Activated CD8-positive, alpha-beta memory T cell treated with anti-CD3 and anti-CD28 coated beads for 1 hour (primary cell): ENCODE results near the gene LDB3.

Experiments
- DNase-seq, 2 donors: peaks; one replicate each; pipeline ENCODE4 v3.0.0-alpha.2; 2020; ENCODE audit warnings: low read depth in 1 of 2; ENCODE audit errors: extremely low read depth in 1 of 2

The LDB3 gene

DNA sequence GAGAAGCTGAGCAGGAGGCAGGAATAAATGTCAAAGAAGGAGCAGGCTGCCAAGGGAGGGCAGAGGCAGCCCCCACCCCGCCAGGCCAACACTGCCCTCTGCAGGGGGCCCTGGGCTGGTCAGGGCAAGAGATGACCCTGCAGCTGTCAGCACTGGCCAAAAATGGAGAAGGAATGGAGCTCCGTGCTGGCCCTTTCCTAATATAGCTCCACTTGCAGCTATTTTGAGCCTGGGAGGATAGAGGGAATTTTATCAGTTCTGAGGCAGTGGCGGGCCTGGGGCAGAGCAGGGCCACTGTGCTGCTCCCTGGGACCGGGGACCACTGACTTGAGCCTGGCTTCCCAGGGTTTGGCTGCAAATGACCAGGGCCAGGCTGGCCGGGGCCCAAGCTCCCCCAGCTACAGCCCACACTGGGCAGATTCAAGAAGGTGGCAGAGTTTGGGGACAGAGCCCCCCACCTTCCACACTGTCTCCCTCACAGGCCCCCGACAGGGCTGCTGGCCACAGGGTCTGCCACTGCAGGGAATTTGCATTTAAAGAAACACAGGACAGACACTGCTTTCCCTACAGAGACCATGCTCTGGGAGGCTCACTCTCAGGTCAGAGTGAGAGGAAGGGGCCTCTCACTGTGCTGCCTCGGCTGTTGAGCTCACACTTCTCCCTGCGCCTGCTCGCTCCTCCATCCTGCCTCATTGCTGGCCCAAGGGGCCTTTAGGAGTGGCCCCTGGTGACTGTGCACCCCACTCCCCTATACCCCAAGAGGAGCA lies 16.2 kb downstream of the LDB3 start:
- DNase-seq = no peak

DNA sequence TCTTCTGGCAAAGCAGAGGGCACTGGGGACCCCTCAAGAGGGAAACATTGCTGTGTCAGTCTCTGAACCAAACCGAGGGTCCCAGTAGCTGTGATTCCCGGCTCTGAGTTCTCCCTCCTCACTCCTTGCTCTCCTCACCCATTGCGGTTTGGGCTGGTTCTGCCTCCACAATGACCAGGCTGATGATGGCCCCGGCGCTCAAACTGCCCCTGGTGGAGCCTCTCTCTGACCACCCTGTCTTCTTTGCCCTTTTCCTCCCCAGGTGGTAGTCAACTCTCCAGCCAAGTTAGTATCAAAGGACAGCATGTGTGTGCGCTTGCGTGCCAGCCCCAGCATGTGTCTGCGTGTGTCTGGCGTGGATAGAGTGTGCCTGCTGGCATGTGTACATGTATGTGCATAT lies 17.1 kb downstream of the LDB3 start:
- DNase-seq = no peak

DNA sequence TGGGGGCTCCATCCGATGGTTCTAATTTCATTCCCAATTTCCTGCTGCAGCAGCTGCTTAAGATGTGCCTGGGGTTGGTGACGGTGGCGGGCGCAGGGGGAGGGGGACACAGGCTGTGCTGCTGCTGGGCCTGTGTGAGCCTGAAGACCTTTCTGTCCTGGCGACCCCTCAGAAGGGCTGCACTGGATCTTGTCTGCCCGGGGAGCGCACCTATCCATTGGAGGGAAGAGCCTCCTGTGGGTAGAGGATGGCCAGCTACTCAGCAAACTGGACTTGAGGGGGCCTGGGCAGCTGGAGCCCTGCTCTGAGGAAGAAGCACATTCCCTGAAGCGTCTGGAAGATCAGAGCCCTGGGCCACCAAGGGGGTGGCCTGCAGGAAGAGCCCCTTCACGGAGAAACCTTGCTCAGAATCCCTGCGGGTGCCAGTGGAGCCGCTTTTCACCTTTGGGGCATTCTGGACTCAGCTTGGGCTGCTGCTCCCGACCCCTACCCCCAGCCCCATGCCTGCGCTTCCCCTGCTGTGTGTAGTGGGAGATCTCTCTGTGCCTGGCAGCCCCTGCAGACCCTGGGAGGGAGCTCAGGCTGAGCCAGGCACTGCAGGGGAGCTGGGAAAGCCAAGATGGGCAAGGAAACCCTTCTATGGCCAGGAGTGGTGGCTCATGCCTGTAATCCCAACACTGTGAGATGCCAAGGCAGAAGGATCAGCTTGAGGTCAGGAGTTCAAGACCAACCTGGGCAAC lies 17.8 kb downstream of the LDB3 start:
- no peak for DNase-seq

DNA sequence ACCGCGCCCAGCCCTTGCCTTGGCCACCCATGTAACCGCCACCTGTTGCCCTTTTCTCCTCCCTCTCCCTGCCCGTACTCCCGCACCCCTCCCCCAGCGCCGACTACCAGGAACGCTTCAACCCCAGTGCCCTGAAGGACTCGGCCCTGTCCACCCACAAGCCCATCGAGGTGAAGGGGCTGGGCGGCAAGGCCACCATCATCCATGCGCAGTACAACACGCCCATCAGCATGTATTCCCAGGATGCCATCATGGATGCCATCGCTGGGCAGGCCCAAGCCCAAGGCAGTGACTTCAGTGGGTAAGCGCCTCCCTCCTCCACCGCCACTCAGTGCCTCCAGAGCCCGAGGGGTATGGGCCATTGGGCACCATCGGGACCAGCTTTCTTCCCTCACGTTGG lies 18.7 kb downstream of the LDB3 start:
- DNase-seq = no peak

DNA sequence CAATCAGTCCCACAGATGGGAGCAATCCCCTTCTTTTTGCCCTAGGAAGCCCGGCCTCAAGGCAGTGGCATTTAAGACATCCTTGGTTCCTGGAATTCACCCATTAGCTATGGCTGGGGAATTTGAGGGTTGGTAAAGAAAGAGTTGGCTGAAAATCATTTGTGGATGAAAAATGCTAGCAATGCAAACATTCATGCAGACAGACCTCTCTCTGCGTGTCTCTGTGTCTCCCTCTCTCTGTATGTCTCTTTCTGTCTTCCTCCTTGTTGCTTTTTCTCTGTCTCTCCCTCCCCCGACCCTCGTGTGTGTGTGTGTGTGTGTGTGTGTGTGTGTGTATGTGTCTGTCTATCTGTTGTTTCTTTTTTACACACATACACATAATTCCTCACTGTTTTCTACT lies 19.4 kb downstream of the LDB3 start:
- DNase-seq = no peak

DNA sequence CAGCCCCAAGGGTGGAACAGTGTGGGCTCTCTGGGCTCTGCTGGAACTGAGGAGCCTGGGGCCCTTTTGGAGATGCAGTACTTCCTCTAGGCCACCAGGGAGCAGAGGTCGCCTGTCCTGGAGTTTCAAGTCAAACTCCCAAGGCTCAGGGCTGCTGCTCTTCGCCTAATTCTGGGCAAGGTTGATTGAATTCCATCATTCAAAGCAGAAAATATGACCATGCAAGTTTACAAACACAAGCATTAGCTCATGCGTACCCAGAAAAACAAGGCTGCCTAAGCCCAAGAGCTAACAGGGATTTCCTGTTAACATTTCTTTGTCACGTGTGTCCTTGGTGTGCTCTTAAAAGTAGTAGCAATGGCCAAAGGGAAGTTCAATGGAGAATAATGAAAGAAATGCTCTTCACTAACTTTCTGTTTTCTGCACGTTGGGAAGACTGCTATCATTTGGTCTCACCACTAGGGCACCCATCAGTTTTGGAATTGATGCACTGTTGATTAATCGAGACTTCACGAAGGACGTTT lies 20.1 kb downstream of the LDB3 start:
- DNase-seq = peak in 1 of 2 donors; percentile 5

DNA sequence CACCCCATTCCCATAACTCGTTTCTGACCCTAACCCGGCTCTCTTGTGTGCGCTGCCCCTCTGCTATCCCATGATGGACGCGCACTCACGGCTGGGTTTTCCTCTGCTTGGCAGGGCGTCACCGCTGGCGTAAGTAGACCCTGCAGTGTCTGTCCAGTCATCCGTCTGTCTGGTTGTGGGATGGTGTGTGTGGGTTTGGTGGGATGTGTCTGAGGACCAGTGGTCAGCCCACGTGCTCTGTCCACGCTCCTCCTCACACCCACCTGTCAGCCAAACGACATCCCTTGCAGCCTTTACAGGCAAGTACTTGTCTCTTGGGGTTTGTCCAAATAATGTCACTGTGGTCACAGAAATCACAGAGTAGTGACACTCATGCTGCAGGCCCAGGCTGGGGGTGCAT lies 20.8 kb downstream of the LDB3 start:
- no peak for DNase-seq

DNA sequence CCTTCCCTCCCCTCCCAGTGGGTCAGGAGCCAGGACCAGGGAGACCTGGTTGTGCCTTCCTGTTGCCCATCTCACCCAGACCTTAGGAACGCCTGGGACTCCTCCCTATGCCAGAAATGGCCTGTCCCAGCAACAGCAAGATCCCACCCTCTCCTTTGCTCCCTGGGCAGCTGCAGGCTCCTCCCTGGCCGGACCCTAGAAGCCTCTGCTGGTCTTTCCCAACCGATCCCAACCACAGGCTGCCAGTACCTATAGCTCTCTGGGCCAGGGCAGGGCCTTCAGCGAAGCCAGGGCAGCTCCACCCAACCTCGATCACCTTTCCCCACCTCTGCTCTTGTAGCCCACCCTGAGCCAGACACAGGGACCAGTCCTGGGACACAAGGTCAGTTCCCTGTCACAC lies 21.9 kb downstream of the LDB3 start:
- no peak for DNase-seq

DNA sequence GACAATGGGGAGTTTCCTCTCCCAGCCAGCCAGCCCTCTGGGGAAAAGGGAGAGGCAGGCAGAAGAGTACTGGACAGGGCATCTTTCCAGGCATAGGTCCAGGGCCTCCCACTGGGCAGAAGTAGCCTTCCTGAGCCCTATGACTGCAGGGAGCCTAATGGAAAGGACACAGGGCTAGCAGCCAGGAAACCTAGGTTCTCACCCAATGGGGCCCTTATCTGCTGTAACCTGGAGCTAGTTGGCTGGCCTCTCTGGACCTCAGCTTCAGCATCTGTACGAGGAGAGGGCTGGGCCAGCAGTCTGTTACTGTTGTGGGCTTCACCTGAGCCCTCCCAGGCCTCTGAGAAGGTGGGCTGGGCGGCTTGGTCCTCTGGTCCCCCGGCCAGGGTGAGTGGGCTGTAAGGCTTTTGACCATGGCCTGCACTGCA lies 22.4 kb downstream of the LDB3 start:
- no peak for DNase-seq

DNA sequence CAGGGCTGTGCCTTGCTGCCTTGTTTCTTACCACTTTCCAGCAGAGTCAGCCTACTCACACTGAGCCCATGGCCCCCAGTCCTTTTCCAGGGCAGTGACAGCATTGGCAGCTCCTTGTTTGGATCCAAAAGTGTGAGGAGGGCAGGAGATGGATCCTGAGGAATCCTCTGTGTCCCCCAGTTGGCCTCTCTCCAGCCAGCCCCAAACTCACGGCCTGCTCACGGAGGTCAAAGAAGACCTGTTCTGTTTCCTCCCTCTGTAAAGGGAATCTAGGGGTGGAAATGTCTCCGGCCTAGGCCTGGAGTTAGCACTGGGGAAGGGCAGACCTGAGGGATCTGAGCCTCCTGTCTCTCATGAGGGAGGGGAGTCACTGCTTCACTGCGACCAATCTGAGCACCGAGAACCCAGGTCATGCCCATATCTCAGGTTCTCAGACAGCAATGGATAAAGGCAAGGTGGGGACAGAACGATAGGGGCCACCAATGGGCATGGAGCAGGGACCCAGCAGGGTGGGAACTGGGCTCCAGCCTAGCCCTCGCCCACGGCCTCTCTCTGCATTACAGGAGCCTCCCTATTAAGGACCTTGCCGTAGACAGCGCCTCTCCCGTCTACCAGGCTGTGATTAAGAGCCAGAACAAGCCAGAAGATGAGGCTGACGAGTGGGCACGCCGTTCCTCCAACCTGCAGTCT lies 23.2 kb downstream of the LDB3 start:
- DNase-seq = no peak

DNA sequence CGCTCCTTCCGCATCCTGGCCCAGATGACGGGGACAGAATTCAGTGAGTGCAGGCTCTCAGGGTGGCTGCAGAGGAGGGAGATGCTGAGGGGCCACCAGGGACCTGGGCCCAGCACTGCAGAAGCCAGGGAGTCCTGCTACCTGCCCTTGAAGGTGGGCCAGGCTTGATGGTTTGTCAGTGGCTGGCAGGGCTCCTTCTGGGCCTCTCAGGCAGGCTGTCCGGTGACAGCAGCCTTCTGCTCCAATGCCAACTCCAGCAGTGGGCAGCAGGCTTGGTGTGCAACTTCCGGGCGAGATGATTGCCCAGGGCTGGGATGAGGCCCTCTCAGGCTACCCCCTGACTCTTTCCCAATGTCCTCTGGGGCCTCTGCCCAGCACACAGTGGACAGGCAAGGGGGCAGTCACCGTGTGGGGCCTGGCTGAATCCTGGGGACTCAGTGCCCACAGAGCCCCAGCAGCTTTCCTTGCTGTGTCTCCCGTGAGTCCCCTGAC lies 23.8 kb downstream of the LDB3 start:
- no peak for DNase-seq

DNA sequence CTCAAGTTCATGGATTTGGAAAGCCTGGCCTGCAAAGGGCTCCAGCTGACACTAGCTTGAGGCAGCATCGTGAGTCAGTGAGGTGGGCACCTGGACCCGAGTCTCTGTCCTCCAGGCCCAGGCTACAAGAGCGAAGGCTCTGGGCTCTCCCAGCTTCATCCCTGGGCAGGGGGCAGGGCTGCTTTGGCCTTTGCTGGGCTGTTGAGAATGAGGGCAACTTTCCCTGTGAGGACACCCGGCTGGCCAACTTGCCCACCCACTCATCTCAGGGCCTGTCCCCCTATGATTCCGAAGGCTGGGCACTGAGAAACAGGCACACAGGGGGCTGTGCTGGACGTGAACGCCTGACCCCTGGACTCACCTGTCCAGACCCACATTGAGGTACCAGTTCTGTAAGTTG lies 24.4 kb downstream of the LDB3 start:
- no peak for DNase-seq

DNA sequence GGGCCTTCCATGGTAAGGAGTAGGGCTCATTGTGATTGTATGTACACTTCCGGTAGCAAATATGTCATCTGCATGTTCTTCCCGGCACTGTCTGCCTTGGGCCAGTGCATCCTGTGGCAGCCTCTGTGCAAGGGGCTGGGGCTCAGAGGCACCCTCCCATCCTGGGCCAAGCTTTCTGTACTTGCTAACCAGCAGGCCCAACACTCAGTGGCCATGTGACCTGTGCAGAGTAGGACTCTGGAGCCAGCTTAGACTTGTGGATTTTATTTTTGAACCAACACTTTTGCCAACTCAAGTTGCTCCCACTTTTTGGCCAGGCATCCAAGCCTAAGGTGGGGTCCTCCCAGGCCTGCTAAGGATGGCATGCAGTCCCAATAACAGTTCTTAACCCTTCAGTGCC lies 25.0 kb downstream of the LDB3 start:
- no peak for DNase-seq

DNA sequence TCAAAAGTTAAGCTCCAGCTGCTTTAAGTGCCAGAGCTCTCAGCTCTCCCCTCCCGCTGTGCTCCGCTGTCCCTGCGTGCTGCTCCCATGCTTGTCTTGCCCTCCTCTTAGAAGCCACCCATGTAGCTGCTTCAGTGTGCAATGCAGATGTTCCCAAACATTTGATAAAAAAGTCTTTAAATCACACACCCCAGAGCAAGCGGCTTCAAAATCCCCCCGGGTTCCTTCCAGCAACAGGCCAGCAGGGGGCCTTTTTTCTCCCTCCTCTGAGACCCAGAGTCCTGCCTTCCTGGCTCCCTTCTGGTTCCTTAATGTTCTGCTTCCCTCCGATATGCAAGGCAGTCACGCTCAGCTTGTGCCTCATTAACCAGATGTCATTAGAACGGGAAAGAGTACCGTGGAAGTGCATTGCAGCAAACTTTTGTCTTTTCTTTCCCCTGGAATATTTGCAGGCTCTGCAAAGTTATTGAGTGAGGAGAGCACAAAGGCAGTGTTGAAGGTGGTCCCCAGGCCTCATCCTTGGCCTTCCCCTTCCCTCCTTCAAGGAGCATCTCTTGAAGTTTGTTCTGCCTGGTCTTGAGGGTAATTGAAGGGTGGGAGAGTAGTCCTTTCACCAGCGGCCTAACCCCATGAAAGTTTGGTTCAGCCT lies 25.5 kb downstream of the LDB3 start:
- DNase-seq = peak in 1 of 2 donors; percentile 12

DNA sequence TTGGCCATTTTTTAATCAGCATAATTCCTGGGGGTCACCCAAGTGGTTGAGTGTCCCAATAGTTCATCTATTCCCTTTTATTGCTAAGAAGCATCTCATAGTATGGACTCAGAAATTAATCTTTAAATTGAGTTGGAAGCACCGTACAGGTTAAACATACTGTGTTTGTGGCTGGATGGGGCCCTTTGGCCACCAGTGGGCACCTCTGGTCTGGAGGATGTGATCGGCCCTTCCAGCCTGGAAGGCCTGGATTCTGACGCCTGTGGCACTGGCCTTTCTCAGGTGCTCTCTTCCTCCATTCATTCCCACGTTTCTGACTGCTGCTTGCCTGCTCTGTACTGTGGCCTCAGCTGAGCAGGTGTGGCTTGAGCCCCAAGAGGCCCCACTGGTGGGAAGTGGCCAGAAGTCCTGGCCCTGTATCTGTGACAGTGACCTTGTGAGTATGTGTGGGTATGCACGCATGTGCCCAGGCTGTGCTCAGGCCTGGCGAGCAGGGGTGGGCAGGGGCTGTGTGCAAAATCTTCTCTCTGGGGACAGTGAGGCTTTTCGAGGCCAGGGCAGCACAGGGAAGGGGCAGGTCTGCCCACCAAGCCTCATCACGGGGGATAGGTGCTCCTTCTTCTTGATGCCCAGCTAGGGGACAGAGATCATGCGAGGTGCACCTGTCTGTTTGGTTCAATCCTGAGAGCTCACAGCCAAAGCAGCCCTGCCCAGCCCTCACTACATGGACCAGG lies 30.1 kb downstream of the LDB3 start:
- DNase-seq = no peak

DNA sequence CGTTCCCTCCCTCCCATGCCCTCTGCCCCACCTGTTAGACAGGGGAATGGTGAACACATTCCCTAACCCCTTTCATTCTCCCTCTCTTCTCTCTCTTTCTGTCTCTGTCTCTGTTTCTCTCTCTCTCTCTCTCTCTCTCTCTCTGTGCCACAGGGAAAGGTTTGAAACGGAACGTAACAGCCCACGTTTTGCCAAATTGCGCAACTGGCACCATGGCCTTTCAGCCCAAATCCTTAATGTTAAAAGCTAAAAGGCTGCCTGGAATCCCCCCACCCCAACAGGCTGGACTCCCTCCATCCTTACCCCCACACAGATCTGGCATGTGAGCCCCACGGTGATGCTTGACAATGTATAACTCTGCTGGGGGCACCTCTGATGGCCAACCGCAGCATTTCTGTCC lies 30.8 kb downstream of the LDB3 start:
- DNase-seq = no peak

DNA sequence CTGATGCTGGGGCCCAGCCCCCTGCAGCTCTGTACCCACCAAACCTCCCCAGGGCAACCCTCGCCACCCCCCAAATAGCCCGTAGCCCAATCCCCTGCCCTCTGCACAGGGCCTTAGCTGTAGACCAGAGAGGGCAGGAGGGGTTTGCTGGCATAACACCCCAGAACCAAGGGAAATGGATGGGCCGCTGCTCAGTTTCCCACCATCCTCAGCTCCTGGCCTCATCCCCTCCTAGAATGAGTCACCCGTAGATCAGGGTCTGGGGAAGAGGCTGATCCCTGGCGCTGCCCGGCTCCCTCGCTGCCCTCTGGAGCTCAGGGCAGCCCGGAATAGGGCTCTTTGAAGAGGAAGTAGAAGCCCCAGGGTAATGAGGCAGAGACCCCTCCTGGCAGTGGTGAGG lies 31.2 kb downstream of the LDB3 start:
- no peak for DNase-seq

DNA sequence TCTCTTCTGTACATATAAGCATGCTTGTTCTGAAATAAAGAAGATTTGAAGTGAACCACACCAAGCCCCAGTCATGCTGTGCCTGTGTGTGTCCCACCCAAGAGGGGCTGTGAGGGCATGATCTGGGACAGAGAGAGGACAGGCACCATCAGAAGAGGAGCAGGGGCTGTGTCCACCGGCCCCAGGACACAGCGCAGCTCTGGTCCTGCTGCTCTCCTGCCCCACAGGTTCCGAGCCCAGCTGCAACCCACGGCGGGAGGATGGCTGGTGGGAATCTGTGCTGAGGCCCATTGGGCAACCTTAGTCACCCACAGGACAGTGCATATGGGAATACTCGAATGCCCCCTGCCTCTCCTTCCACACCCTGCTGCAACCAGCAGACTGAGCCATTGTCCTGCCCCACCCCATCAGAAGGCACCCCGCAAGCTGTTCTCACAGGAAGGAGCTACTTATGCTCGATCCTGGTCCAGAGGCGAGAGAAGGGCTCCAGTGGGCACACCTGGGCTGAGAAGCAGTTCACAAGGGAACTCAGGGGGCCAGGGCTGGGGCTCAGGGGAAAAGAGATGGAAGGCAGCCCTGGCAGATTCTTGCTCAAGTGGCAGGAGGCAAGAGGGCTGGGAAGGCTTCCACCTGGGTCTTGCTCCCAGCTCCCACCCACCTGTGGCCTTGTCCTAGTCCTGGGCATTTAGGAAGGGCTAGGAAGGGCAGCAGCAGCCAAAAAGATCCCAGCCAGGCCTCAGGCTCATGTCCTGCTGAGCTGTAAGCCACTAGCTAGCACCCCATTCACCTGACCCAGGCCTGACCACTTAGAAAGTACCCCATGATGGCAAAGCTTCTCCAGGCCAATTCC lies 31.9 kb downstream of the LDB3 start:
- no peak for DNase-seq

DNA sequence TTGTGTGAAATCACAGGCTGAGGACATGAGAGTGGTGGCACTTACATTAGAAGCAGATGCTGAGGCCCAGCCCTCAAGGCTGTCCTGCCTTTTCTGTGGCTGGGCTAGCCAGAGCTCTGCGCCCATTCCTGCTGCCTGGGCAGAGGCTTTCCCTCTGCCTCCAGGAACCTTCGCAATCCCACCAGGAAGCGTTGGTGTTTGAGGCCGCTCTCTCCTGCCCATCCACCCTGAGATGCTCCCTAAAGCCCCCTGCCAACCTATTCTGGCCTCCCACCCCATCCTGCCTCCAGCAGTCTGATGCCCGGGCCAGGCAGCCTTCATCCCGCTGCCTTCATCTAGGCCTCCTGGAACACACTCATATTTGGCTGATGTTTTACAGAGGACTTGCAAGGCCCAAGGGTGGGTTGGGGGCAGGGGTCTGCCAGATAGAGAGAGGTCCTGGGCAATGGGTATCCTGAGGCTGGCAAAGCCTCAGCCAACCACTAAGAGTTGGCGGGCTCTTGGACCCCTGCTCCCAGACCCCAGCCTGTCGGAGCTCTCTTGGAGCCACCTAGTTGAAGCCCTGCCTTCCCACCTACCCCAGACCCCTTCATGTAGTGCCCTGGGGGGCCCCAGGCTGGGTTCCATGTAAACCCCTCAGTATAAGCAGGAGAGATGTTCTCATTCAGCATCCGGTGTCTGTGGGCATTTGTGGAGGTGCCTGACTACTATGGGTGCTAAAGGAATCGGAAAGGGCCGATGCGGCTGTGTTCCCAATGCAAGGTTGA lies 32.7 kb downstream of the LDB3 start:
- DNase-seq = no peak
